ENCODE data around the gene TMEM175.

GRCh38 chr4:990746-991367 is 58.6 kb downstream of the TMEM175 start:
- TF ChIP-seq POLR2A (IDR thresholded peaks at IDR 0.05; ENCODE audit: low read length) (no peak), GATA1 (IDR thresholded peaks at IDR 0.05; ENCODE audit: low read depth, low read length) (no peak)
